ENCODE results near the gene RALGAPA2. TPM values are rescaled to one million over a fixed set of nuclear protein-coding genes. Genes with fewer than 3 reads are reported as not detected.

RALGAPA2 gene
- total RNA-seq, 1 donor = 5.6 TPM

DNA sequence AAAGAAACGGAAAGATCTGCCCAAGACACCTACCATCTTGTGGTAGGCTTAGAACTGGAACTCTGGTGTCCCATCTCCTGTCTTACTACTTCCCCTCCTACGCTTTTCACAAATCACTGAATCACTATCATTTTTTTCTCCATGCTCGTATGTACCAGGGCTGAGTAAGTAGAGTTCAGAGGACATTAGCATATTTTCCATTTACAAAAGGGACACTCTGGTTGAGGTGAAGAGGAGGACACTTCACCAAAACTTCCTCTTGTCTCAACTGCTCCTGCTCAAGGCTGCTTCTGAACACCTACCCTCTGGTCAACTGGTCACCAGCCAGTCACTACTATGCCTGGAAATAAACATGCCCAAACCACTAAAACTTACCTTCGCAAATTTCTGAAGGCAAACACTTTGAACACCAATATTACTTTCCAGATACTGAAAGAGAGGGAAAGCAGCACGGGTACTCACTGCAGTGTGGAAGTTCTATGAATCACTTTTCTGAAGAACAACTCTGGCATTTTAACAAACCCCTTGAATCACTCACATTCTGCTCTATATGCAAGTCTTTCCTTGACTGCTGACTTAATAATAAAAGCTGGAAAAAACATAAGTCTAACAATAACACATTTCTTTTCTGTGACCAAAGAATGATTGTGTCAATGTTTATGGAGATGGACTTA is 221.2 kb downstream of the RALGAPA2 start:
- no peak overlapping the region for H3K4me3 ChIP-seq (ENCODE audit: low read depth, low read length)
- TF ChIP-seq, protein P1, sequence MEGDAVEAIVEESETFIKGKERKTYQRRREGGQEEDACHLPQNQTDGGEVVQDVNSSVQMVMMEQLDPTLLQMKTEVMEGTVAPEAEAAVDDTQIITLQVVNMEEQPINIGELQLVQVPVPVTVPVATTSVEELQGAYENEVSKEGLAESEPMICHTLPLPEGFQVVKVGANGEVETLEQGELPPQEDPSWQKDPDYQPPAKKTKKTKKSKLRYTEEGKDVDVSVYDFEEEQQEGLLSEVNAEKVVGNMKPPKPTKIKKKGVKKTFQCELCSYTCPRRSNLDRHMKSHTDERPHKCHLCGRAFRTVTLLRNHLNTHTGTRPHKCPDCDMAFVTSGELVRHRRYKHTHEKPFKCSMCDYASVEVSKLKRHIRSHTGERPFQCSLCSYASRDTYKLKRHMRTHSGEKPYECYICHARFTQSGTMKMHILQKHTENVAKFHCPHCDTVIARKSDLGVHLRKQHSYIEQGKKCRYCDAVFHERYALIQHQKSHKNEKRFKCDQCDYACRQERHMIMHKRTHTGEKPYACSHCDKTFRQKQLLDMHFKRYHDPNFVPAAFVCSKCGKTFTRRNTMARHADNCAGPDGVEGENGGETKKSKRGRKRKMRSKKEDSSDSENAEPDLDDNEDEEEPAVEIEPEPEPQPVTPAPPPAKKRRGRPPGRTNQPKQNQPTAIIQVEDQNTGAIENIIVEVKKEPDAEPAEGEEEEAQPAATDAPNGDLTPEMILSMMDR (IDR thresholded peaks at IDR 0.05; ENCODE audit: insufficient read depth, low read depth, low read length) = no peak
- DNase-seq (ENCODE audit: low read depth) = no peak

DNA sequence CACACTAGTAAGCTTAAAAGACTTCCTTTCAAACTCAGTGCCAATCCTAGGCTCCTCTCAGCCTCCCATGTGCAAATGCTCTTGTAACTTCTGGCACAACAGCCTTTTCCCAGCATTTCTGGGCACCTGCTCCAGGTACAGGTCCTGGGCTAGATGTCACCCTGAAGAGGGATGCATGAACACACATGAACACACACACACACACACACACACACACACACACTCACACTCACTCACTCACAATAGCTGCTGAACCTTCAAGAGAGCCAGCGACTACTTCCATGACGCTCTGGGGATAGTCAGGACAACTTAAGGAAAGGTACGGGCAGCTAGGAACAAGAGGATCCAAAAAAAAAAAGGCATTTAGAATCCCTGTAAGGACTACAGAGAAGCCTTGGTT is 221.8 kb downstream of the RALGAPA2 start:
- no peak for DNase-seq (ENCODE audit: low read depth)
- H3K4me3 ChIP-seq (ENCODE audit: low read depth, low read length) = no peak overlapping the region
- TF ChIP-seq, protein P1 (IDR thresholded peaks at IDR 0.05; ENCODE audit: insufficient read depth, low read depth, low read length) = no peak

DNA sequence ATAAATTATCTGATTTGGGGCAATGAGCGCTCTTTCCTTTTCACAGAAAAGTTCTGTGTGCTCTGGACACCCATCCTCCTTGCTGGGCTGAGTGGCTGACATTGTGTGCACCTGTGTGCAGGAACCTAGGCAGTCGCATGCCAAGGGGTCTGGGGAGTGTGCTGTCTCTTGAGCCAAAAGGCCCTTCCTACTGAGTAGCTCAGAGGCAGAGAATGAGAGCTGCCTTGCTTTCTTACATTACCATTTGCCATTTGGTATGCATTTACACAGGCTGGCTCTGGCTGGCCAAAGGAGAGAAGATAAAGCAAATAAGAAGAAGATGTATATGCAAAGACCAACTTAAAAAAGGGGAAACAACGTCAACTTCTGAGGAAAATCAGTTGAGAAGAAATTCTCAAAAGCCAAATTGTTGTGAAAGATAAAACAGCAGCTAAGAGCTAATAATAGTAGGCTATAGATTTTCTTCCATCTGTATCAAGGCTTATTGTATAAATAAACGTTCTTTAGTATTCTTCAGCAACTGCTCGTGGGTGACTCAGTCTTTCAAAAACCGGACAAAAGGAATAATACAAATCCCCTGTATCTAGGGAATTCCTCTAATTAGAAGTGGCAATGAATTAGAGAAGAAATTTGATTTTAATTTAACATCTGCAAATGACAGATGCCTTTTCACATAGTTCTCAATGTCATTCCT is 222.6 kb downstream of the RALGAPA2 start:
- H3K4me3 ChIP-seq (ENCODE audit: low read depth, low read length) = no peak overlapping the region
- DNase-seq (ENCODE audit: low read depth) = no peak
- TF ChIP-seq, protein P1 (IDR thresholded peaks at IDR 0.05; ENCODE audit: insufficient read depth, low read depth, low read length) = no peak

DNA sequence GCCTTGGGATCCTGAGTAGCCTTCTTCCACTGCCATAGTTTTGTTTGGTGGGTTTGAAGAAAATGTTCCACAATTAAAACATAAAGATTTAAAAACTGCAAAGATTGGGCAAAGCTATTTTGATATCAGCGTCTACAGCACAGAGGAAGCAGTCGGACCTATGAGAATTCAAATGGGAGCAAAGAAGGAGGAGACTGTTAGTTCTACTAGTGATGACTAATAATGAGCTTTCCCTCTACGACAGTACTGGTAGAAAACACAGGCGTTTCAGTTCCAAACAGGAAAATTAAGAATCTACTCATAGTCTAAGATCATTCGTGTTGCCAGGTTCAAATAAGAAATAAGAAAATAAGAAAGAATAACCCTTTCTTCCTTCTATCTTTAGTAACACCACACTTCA is 223.4 kb downstream of the RALGAPA2 start:
- H3K4me3 ChIP-seq (ENCODE audit: low read depth, low read length) = no peak overlapping the region
- no peak for DNase-seq (ENCODE audit: low read depth)
- TF ChIP-seq, protein P1 (IDR thresholded peaks at IDR 0.05; ENCODE audit: insufficient read depth, low read depth, low read length) = no peak

DNA sequence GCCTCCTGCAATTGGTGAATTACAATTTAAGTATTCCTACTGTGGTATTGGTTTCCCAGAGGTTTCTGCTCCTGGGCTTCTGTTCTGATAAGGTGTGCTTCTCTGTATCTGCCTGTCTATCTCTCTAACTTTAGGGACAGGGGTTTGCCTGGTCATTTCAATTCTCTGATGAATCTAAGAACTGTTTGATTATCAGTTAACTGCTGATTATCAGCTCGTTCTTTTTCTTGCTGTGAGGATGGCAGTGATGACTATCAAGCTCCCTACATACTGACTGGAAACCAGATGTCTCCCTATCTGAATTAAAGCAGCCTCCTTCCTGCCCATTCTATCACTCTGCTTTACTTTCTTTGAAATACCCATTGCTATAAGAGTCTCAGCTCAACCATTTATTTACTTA is 224.1 kb downstream of the RALGAPA2 start:
- TF ChIP-seq, protein P1 (IDR thresholded peaks at IDR 0.05; ENCODE audit: insufficient read depth, low read depth, low read length) = no peak

DNA sequence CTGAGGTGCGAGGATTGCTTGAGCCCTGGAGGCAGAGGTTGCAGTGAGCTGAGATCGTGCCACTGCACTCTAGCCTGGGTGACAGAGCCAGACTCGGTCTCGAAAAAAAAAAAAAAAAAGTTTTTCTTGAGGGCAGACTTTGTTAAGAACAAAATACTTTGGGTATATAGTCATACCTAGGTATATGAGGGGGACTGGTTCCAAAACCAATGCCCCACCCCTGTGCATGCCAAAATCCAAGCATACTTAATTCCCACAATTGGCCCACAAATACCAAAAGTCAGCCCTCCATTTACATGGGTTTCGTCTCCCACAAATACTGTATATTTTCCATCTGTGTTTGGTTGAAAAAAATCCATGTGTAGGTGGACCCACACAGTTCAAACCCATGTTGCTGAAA is 224.6 kb downstream of the RALGAPA2 start:
- no peak overlapping the region for H3K4me3 ChIP-seq (ENCODE audit: low read depth, low read length)
- TF ChIP-seq, protein P1 (IDR thresholded peaks at IDR 0.05; ENCODE audit: insufficient read depth, low read depth, low read length) = no peak
- DNase-seq (ENCODE audit: low read depth) = no peak

More for the DNA sequence above, 224.1 kb downstream of the RALGAPA2 start:
- DNase-seq (ENCODE audit: low read depth) = no peak
- H3K4me3 ChIP-seq (ENCODE audit: low read depth, low read length) = no peak overlapping the region
